Breast epithelium (tissue), 3 donors: ENCODE data around the gene WNT11.

ENCODE experiments used
- CTCF ChIP-seq, 3 donors: fragments of 450-650 bp; IDR thresholded peaks; one replicate each; pipeline ENCODE4 v1.5.1; 2016 to 2017; ENCODE audit warnings: antibody characterized with exemption in 3 of 3, mild to moderate bottlenecking in 3 of 3, moderate library complexity in 3 of 3
- POLR2A ChIP-seq: fragments of 450-650 bp; IDR thresholded peaks from one replicate; pipeline ENCODE4 v1.6.1; 2016; ENCODE audit warnings: antibody characterized with exemption, mild to moderate bottlenecking, moderate library complexity
- POLR2AphosphoS5 ChIP-seq, 3 donors: sonication (generic); formaldehyde crosslinking; IDR thresholded peaks; one replicate each; pipeline ENCODE4 v1.6.1; 2017; ENCODE audit warnings: antibody characterized with exemption in 3 of 3

- TF ChIP-seq POLR2AphosphoS5 (IDR thresholded peaks at IDR 0.05), result no peak
- no peak for TF ChIP-seq CTCF (IDR thresholded peaks at IDR 0.05)
- no peak for TF ChIP-seq POLR2A
These were observed 20.3 kb upstream of the WNT11 start for GRCh38 chr11:76226626-76227025.
